ENCODE data around the gene GYS1.

DNA sequence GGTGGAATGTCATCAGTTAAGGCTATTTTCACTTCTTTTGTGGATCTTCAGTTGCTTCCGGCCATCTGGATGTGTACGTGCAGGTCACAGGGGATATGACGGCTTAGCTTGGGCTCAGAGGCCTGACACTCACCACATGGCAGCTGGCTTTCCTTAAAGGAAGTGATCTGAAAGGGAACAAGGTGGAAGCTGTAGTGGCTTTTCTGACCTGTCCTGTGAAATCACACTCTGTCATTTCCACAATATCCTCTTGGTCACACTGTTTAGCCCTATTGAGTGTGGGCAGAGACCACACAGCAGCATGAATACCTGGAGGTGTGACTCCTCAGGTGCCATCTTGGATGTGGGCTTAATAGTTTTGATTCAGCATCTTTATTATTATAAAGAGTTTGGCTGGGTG is 43.0 kb downstream of the GYS1 start:
- TF ChIP-seq, protein P1, sequence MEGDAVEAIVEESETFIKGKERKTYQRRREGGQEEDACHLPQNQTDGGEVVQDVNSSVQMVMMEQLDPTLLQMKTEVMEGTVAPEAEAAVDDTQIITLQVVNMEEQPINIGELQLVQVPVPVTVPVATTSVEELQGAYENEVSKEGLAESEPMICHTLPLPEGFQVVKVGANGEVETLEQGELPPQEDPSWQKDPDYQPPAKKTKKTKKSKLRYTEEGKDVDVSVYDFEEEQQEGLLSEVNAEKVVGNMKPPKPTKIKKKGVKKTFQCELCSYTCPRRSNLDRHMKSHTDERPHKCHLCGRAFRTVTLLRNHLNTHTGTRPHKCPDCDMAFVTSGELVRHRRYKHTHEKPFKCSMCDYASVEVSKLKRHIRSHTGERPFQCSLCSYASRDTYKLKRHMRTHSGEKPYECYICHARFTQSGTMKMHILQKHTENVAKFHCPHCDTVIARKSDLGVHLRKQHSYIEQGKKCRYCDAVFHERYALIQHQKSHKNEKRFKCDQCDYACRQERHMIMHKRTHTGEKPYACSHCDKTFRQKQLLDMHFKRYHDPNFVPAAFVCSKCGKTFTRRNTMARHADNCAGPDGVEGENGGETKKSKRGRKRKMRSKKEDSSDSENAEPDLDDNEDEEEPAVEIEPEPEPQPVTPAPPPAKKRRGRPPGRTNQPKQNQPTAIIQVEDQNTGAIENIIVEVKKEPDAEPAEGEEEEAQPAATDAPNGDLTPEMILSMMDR (conservative IDR thresholded peaks at IDR 0.05; ENCODE audit: low read length): no peak
- TF ChIP-seq EZH2phosphoT487 (IDR thresholded peaks at IDR 0.05; ENCODE audit: borderline replicate concordance): no peak

Measured in Loucy (cell line).